Caco-2 (cell line): ENCODE results near the gene DOP1B. TPM values are rescaled to one million over a fixed set of nuclear protein-coding genes. Genes with fewer than 3 reads are reported as not detected.

ENCODE experiments used
- BruUV-seq: library from RNA; stranded (reverse); fragments of 400-500 nt; replicated peaks from 2 replicates; lab custom pipeline; 2021; lab: Mats Ljungman, UMichigan
- CTCF ChIA-PET: fragments of 300-600 bp; sonication (Branson Sonifier 250); formaldehyde crosslinking; loops from one replicate; lab custom pipeline; 2022; ENCODE audit warnings: antibody characterized with exemption; lab: Charles Lee
- POLR2A ChIA-PET: fragments of 300-600 bp; sonication (Branson Sonifier 250); formaldehyde crosslinking; loops from one replicate; lab custom pipeline; 2022; ENCODE audit warnings: antibody characterized with exemption; lab: Charles Lee
- DNase-seq, 2 experiments: peaks; one replicate each; pipeline versions ENCODE4 v3.0.0 to v3.0.0-alpha.2; 2020 to 2022
- H3K27me3 ChIP-seq: replicated peaks from 2 replicates; pipeline ENCODE4 v1.6.0; 2011; ENCODE audit warnings: low read length; ENCODE audit not compliant: control insufficient read depth, insufficient read depth
- H3K36me3 ChIP-seq: 2 replicates; pipeline ENCODE4 v1.5.1; 2011; ENCODE audit warnings: low read length; ENCODE audit not compliant: control insufficient read depth, insufficient read depth
- H3K4me1 ChIP-seq: fragments of 250-450 bp; sonication (Bioruptor Pico); 2 replicates; pipeline ENCODE4 v1.5.1; 2020; ENCODE audit warnings: mild to moderate bottlenecking
- H3K4me3 ChIP-seq: 2 replicates; pipeline ENCODE4 v1.5.1; 2011; ENCODE audit warnings: low read depth, mild to moderate bottlenecking, control low read depth, low read length
- H3K9me3 ChIP-seq: fragments of 250-450 bp; sonication (Bioruptor Pico); 2 replicates; pipeline ENCODE4 v1.5.1; 2020; ENCODE audit warnings: mild to moderate bottlenecking, moderate library complexity
- H3K27ac Mint-ChIP-seq: one replicate; pipeline ENCODE4 v1.8.0; 2022; ENCODE audit warnings: mixed read lengths; ENCODE audit not compliant: unreplicated experiment
- H3K27me3 Mint-ChIP-seq: one replicate; pipeline ENCODE4 v1.8.0; 2022; ENCODE audit warnings: mixed read lengths; ENCODE audit not compliant: insufficient read depth, unreplicated experiment
- H3K36me3 Mint-ChIP-seq: one replicate; pipeline ENCODE4 v1.8.0; 2022; ENCODE audit warnings: mild to moderate bottlenecking, mixed read lengths; ENCODE audit not compliant: insufficient read depth, unreplicated experiment
- H3K4me1 Mint-ChIP-seq: one replicate; pipeline ENCODE4 v1.8.0; 2022; ENCODE audit warnings: low read depth, mixed read lengths; ENCODE audit not compliant: unreplicated experiment
- H3K4me3 Mint-ChIP-seq: one replicate; pipeline ENCODE4 v1.8.0; 2022; ENCODE audit warnings: mild to moderate bottlenecking, moderate library complexity, mixed read lengths; ENCODE audit not compliant: unreplicated experiment
- H3K9me3 Mint-ChIP-seq: one replicate; pipeline ENCODE4 v1.8.0; 2022; ENCODE audit warnings: mixed read lengths; ENCODE audit not compliant: unreplicated experiment
- CTCF ChIP-seq, 2 experiments: fragments of 200-600 bp in 1 of 2; IDR thresholded peaks; 1 replicate in 1 of 2; 2 replicates in 1 of 2; pipeline versions ENCODE4 v1.5.1 to v1.8.0; 2011 to 2022; ENCODE audit warnings: antibody characterized with exemption in 1 of 2, control low read depth in 1 of 2, inconsistent platforms in 1 of 2, low read depth in 1 of 2, low read length in 1 of 2, mild to moderate bottlenecking in 1 of 2, moderate library complexity in 1 of 2; ENCODE audit not compliant: insufficient read depth in 1 of 2, severe bottlenecking in 1 of 2, unreplicated experiment in 1 of 2
- intact Hi-C: fragments of 100-400 bp; cut with micrococcal nuclease; formaldehyde crosslinking; loops from one replicate; pipeline ENCODE4 v1.10.0; 2022; ENCODE audit not compliant: unreplicated experiment
- total RNA-seq: library from RNA; stranded (reverse); gene quantifications from 2 replicates; pipeline ENCODE4 v1.2.3, GENCODE V29; 2022

Gene DOP1B
- total RNA-seq, 1 experiment from 2014 or later = 15.9 TPM

GRCh38 chr21:36122977-36123376 is 33.6 kb upstream of the DOP1B start:
- DNase-seq = no peak
- peaks cover 3% of the 10 kb centered on the region for H3K4me1 Mint-ChIP-seq
- Histone ChIP-seq H3K36me3 (no peaks in the 10 kb centered on the region), H3K9me3 (no peaks in the 10 kb centered on the region), H3K4me3 (no peak overlapping the region), H3K4me1 (no peaks in the 10 kb centered on the region), H3K27me3 (no peaks in the 10 kb centered on the region)
- POLR2A ChIA-PET = no interaction called here
- no TSS peak for BruUV-seq
- H3K27me3 Mint-ChIP-seq = no peaks in the 10 kb centered on the region
- no peak overlapping the region for H3K4me3 Mint-ChIP-seq
- CTCF ChIA-PET = no interaction called here
- no peaks in the 10 kb centered on the region for H3K36me3 Mint-ChIP-seq
- intact Hi-C loops = no loop called here
- no peaks in the 10 kb centered on the region for H3K9me3 Mint-ChIP-seq
- TF ChIP-seq CTCF (IDR thresholded peaks at IDR 0.05; ENCODE audit: insufficient read depth in 1 of 2, low read depth in 1 of 2, low read length in 1 of 2, severe bottlenecking in 1 of 2, unreplicated experiment in 1 of 2) = peak; percentile 18 to 47
- no peak overlapping the region for H3K27ac Mint-ChIP-seq

- TF ChIP-seq CTCF (IDR thresholded peaks at IDR 0.05; ENCODE audit: insufficient read depth in 1 of 2, low read depth in 1 of 2, low read length in 1 of 2, severe bottlenecking in 1 of 2, unreplicated experiment in 1 of 2) = no peak
- H3K27ac Mint-ChIP-seq = no peak overlapping the region
- Histone ChIP-seq H3K4me3 (no peak overlapping the region), H3K9me3 (no peaks in the 10 kb centered on the region), H3K36me3 (no peaks in the 10 kb centered on the region), H3K4me1 (no peaks in the 10 kb centered on the region), H3K27me3 (no peaks in the 10 kb centered on the region)
- no TSS peak for BruUV-seq
- H3K4me1 Mint-ChIP-seq = peaks cover 9% of the 10 kb centered on the region
- H3K4me3 Mint-ChIP-seq = no peak overlapping the region
- no peak for DNase-seq
- no peaks in the 10 kb centered on the region for H3K27me3 Mint-ChIP-seq
- intact Hi-C loops = no loop called here
- no peaks in the 10 kb centered on the region for H3K36me3 Mint-ChIP-seq
- H3K9me3 Mint-ChIP-seq = no peaks in the 10 kb centered on the region
- CTCF ChIA-PET = no interaction called here
- POLR2A ChIA-PET = no interaction called here
Measured at GRCh38 chr21:36124395-36124794, 32.2 kb upstream of the DOP1B start.

- no peak overlapping the region for H3K4me3 Mint-ChIP-seq
- ChIA-PET CTCF (interaction anchor here (0.6 to 1.0 kb wide), 2 partner anchors 13 to 314 kb away, joined by 3 to 4 read pairs; no protein-coding TSS in a partner anchor), POLR2A (no interaction called here)
- Histone ChIP-seq H3K27me3 (no peaks in the 10 kb centered on the region), H3K4me3 (no peak overlapping the region), H3K4me1 (no peaks in the 10 kb centered on the region), H3K9me3 (no peaks in the 10 kb centered on the region), H3K36me3 (no peaks in the 10 kb centered on the region)
- no peaks in the 10 kb centered on the region for H3K9me3 Mint-ChIP-seq
- no peaks in the 10 kb centered on the region for H3K36me3 Mint-ChIP-seq
- TF ChIP-seq CTCF (IDR thresholded peaks at IDR 0.05; ENCODE audit: insufficient read depth in 1 of 2, low read depth in 1 of 2, low read length in 1 of 2, severe bottlenecking in 1 of 2, unreplicated experiment in 1 of 2) = peak; percentile 76 to 85
- BruUV-seq = no TSS peak
- peak; percentile 48 to 50 for DNase-seq
- intact Hi-C loops = no loop called here
- H3K27ac Mint-ChIP-seq = no peak overlapping the region
- H3K4me1 Mint-ChIP-seq = peaks cover 9% of the 10 kb centered on the region
- H3K27me3 Mint-ChIP-seq = no peaks in the 10 kb centered on the region
Measured at GRCh38 chr21:36125512-36126207, 31.0 kb upstream of the DOP1B start.
